ENCODE results near the gene CCL17.

CCL17 gene

DNA sequence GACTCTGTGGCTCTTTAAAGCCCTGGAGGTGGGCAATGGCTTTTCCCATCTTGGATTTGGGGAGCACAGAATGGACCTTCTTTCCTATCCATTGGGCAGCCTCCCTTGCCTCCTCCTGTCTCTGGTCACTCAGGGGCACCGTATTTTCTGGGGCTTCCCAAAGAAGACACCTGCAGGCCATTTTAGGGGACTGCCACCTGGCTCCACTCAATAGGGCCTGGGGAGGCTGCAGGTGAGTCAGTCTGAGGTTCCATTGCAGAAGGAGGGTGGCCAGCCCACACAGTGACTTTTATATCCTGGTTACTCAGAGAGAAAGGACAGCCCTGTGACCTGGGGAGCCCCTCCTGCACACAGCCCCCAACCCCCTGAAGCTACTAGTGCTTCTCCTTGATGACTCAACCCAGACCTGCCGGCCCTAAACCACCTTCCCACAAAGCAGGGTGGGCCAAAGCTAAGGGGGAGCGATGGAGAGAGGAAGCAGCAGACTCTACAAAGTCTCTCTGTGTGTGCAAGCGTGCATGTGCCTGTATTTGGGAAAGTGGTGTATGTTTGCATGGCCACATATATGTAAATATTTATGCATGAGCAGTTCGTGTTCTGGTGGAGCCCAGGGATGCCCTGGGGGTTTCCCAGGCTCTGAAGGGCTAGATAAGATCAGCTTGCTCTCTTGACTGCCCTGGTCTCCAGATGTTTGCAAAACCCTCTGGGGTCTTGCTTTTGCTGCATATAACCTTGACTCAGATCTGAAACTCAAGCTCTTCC lies 27.3 kb upstream of the CCL17 start:
- DNase-seq (ENCODE audit: low read depth): no peak

DNA sequence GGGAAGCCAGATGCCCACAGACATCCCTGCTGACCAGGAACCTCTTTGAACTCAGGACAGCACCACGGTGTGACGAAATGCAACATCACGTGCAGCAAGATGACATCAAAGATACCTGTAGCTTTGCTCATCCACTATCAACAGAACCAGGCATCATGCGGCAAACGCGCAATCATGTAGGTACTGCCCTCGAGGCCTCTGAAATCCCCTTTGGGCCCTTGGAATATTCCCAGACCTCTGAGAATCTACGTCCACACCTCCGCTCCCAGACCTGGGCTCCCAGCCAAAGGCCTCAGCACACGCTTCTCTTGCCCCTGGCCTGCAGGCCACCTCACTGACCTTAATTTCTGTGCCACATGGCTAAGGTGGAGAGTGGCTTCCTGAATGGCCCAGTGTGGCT lies 25.0 kb upstream of the CCL17 start:
- no peak for DNase-seq (ENCODE audit: low read depth)

GRCh38 chr16:57380671-57381462 lies 23.7 kb upstream of the CCL17 start:
- DNase-seq (ENCODE audit: low read depth): no peak

DNA sequence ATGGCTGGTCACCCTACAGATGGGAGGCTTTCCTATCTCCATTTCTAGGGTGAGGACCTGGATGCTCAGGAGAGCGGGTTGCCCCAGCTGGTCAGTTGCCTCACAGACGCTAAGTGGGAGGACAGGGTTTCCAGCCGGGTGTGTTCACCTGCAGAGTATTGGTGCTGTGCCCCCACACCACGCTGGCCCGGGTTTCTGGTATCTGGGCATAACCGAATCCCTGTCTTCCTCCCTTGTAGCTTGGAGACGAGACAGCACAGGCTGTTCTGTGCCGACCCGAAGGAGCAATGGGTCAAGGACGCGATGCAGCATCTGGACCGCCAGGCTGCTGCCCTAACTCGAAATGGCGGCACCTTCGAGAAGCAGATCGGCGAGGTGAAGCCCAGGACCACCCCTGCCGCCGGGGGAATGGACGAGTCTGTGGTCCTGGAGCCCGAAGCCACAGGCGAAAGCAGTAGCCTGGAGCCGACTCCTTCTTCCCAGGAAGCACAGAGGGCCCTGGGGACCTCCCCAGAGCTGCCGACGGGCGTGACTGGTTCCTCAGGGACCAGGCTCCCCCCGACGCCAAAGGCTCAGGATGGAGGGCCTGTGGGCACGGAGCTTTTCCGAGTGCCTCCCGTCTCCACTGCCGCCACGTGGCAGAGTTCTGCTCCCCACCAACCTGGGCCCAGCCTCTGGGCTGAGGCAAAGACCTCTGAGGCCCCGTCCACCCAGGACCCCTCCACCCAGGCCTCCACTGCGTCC lies 22.6 kb upstream of the CCL17 start:
- DNase-seq (ENCODE audit: low read depth): no peak

DNA sequence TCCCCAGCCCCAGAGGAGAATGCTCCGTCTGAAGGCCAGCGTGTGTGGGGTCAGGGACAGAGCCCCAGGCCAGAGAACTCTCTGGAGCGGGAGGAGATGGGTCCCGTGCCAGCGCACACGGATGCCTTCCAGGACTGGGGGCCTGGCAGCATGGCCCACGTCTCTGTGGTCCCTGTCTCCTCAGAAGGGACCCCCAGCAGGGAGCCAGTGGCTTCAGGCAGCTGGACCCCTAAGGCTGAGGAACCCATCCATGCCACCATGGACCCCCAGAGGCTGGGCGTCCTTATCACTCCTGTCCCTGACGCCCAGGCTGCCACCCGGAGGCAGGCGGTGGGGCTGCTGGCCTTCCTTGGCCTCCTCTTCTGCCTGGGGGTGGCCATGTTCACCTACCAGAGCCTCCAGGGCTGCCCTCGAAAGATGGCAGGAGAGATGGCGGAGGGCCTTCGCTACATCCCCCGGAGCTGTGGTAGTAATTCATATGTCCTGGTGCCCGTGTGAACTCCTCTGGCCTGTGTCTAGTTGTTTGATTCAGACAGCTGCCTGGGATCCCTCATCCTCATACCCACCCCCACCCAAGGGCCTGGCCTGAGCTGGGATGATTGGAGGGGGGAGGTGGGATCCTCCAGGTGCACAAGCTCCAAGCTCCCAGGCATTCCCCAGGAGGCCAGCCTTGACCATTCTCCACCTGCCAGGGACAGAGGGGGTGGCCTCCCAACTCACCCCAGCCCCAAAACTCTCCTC lies 21.9 kb upstream of the CCL17 start:
- DNase-seq (ENCODE audit: low read depth): no peak

GRCh38 chr16:57383276-57384247 lies 21.0 kb upstream of the CCL17 start:
- no peak for DNase-seq (ENCODE audit: low read depth)

GRCh38 chr16:57384248-57385070 lies 20.1 kb upstream of the CCL17 start:
- DNase-seq (ENCODE audit: low read depth): no peak

GRCh38 chr16:57385083-57385482 lies 19.5 kb upstream of the CCL17 start:
- DNase-seq (ENCODE audit: low read depth): no peak

DNA sequence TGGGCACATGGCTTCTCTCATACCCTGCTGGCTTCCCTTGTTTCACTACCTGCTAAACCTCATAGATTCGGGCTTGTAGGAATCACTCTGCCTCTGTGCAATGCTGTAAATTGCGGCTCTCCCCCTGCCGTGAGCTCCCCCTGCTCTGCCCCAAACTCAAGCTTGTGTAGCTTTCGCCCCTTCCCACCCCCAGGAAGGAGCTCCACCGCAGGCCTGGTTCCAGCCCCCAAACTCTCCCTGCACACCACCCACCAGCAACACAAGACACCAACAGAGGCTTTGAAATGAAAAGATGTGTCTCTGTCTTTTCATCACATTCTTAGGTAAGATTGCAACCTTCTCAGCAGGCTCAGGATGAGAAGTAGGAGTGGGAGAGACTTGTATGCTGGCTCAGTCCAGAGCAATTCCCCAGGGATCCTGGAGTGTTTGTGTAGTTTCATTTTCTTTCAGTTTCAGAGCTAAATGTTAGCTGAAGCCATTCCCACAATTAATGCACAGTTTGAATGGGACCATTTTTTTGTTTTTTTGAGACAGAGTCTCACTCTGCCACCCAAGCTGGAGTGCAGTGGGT lies 18.1 kb upstream of the CCL17 start:
- no peak for DNase-seq (ENCODE audit: low read depth)

DNA sequence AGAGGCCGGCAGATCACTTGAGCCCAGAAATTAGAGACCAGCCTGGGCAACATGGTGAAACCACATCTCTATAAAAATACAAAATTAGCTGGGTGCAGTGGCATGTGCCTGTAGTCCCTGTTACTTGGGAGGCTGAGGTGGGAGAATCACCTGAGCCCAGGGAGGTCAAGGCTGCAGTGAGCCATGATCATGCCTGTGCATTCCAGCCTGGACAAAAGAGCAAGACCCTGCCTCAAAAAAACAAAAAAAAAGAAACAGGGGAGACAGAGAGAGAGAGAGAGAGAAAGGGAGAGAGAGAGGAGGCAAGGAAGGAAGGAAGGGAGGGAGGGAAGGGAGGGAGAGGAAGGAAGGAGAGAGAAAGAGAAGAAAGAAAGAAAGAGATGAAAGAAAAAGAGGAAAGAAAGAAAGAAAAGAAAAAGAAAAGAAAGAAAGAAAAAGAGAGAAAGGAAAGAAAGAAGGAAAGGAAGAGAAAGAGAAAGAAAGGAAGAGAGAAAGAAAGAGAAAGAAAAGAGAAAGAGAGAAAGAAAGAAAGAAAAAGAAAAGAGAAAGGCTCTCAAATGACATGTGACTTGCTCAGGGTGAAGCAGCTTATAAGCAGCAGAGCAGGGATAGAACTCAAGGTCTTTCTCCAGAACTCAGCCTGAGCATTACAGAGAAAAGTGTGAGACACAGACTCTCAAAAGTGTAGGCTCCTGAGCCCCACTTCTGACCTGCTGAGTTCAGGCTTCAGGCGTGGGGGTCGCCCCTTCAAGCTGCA lies 16.8 kb upstream of the CCL17 start:
- DNase-seq (ENCODE audit: low read depth): no peak

DNA sequence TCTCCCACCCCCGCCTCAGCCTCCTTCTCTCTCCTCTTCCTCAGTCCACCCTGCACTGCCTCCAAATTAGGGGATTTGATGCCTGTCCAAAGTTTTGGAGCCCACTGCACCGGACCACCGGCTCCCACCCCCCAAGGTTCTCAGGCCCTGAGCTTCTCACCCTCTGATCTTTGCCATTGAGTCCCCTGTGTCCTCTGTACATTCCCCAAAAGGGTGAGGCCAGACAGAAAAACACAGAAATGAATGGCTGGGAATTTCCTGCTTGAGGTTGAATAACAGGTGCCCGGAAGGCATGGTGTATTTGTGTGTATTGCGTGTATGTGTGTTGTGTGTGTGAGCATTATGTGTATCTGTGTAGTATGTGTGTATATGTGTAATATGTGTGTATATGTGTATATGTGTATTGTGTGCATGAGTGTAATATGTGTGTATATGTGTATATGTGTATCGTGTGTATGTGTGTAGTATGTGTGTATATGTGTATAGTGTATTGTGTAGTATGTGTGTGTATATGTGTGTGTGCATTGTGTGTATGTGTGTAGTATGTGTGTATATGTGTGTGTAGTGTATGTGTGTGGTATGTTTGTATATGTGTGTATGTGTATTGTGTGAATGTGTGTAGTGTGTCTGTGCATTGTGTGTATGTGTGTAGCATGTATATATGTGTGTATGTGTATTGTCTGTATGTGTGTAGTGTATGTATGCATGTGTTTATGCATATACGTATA lies 16.0 kb upstream of the CCL17 start:
- DNase-seq (ENCODE audit: low read depth): no peak

- no peak for DNase-seq (ENCODE audit: low read depth)
These were observed 15.5 kb upstream of the CCL17 start for GRCh38 chr16:57389087-57389468.

DNA sequence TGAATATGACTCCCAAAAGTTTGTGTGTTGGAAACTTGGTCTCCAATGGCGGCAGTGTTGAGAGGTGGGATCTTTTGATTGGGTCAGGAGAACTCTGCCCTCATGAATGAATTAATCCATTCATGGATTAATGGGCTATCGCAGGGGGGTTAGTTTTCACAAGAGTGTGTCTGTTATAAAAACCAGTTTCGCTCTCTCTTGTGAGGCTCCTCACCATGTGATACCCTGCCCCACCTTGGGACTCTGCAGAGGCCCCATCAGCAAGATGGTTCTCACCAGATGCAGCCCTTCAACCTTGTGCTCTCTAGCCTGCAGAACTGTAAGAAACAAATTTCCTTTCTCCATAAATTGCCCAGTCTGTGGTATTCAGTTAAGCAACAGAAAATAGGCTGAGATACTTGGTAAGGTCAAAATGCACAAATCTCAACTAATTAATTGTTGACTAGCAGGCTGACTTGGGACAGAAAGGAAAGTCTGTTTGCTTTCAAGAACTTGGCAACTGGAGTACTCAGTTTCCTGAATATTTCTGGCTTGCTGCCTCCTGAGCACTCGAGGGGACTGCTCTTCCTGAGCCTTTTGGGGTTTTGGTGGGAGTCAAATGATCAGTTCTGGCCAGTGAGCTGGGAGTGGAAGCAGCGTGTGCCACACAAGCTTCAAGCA lies 13.8 kb upstream of the CCL17 start:
- no peak for DNase-seq (ENCODE audit: low read depth)

- DNase-seq (ENCODE audit: low read depth): no peak
These were observed 13.3 kb upstream of the CCL17 start for GRCh38 chr16:57391300-57391699.

DNA sequence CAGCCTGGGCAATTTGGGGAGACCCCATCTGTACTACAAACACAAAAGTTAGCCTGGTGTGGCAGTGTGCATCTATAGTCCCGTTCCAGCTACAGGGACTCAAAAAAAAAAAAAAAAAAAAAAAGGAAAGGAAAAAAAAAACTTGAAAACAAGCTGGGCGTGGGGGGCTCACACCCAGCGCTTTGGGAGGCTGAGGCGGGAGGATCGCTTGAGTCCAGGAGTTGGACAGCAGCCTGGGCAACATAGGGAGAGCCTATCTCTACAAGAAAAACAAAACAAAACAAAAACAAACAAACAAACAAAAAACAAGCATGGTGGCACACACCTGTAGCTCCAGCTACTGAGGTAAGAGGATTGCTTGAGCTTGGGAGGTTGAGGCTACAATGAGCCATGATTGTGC lies 12.9 kb upstream of the CCL17 start:
- no peak for DNase-seq (ENCODE audit: low read depth)

- no peak for DNase-seq (ENCODE audit: low read depth)
These were observed 11.9 kb upstream of the CCL17 start for GRCh38 chr16:57392694-57393093.

GRCh38 chr16:57394444-57394843 lies 10.1 kb upstream of the CCL17 start:
- no peak for DNase-seq (ENCODE audit: low read depth)

DNA sequence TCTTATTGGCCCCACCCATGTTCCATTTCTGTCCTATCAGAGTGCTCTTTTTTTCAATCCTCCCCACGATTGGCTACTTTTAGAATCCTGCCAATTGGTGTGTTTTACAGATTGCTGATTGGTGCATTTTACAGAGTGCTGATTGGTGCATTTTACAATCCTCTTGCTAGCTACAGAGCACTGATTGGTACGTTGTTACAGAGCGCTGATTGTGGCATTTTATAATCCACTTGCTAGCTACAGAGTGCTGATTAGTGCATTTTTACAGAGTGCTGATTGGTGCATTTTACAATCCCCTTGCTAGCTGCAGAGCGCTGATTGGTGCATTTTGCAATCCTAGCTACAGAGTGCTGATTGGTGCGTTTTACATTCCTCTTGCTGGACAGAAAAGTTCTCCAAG lies 9.5 kb upstream of the CCL17 start:
- DNase-seq (ENCODE audit: low read depth): no peak
